H1 (cell line): Measurements from ENCODE around the gene CLTCL1. TPM values are rescaled to one million over a fixed set of nuclear protein-coding genes. Genes with fewer than 3 reads are reported as not detected.

Source experiments
- CTCF ChIA-PET: fragments of 300-600 bp; sonication (Branson Sonifier 250); formaldehyde crosslinking; loops from one replicate; lab custom pipeline; 2021; ENCODE audit not compliant: partially characterized antibody; lab: Charles Lee
- POLR2A ChIA-PET: fragments of 300-600 bp; sonication (Branson Sonifier 250); formaldehyde crosslinking; loops from one replicate; lab custom pipeline; 2021; ENCODE audit warnings: inconsistent platforms; ENCODE audit not compliant: partially characterized antibody; lab: Charles Lee
- DNase-seq, 2 experiments: peaks; one replicate each; pipeline versions ENCODE4 v3.0.0 to v3.0.0-alpha.2; 2010 to 2022; ENCODE audit warnings: low spot score in 2 of 2, low read depth in 1 of 2, mixed read lengths in 1 of 2
- FAIRE-seq: peaks from 2 replicates; lab custom pipeline; 2011; peaks lifted over from hg19 to GRCh38; lab: Jason Lieb, UNC
- H2AFZ ChIP-seq: 2 replicates; pipeline ENCODE4 v1.8.1; 2012; ENCODE audit warnings: low read length, inconsistent platforms
- H2AK5ac ChIP-seq: 2 replicates; pipeline ENCODE4 v1.6.1; 2013; ENCODE audit warnings: low read depth, low read length
- H2BK120ac ChIP-seq: replicated peaks from 2 replicates; pipeline ENCODE3; 2013; ENCODE audit warnings: low read depth, low read length, inconsistent platforms
- H2BK12ac ChIP-seq: 2 replicates; pipeline ENCODE4 v1.6.1; 2013; ENCODE audit warnings: low read depth, low read length
- H2BK15ac ChIP-seq: 2 replicates; pipeline ENCODE4 v1.6.1; 2013; ENCODE audit warnings: low read length
- H2BK20ac ChIP-seq: 2 replicates; pipeline ENCODE4 v1.6.1; 2013; ENCODE audit warnings: low read length
- H2BK5ac ChIP-seq: 2 replicates; pipeline ENCODE4 v1.6.1; 2013; ENCODE audit warnings: low read depth, low read length
- H3K14ac ChIP-seq: 2 replicates; pipeline ENCODE4 v1.6.1; 2013; ENCODE audit warnings: inconsistent platforms; ENCODE audit not compliant: insufficient read length
- H3K18ac ChIP-seq: 2 replicates; pipeline ENCODE4 v1.6.1; 2013; ENCODE audit warnings: low read length; ENCODE audit errors: extremely low read depth
- H3K23ac ChIP-seq: 2 replicates; pipeline ENCODE4 v1.6.1; 2013; ENCODE audit warnings: inconsistent platforms; ENCODE audit not compliant: insufficient read length
- H3K23me2 ChIP-seq: 2 replicates; pipeline ENCODE4 v1.6.1; 2013; ENCODE audit warnings: low read depth, low read length
- H3K27ac ChIP-seq: 2 replicates; pipeline ENCODE4 v1.6.1; 2011; ENCODE audit warnings: low read depth, low read length, inconsistent platforms
- H3K27me3 ChIP-seq, 4 experiments: replicated peaks in 1 of 4; 1 replicate in 1 of 4; 2 replicates in 3 of 4; pipeline versions ENCODE4 v1.6.1 to v1.8.1; 2011 to 2013; ENCODE audit warnings: low read length in 3 of 4, mild to moderate bottlenecking in 3 of 4, inconsistent platforms in 2 of 4, mixed read lengths in 2 of 4, moderate library complexity in 1 of 4; ENCODE audit not compliant: control insufficient read depth in 3 of 4, insufficient read depth in 3 of 4; ENCODE audit errors: extremely low read depth in 1 of 4
- H3K36me3 ChIP-seq, 4 experiments: 2 replicates each; pipeline versions ENCODE4 v1.6.1 to v1.8.1; 2011 to 2013; ENCODE audit warnings: mild to moderate bottlenecking in 4 of 4, low read length in 3 of 4, moderate library complexity in 2 of 4, control low read depth in 1 of 4, inconsistent platforms in 1 of 4; ENCODE audit not compliant: insufficient read depth in 4 of 4, control insufficient read depth in 2 of 4
- H3K4ac ChIP-seq: replicated peaks from 2 replicates; pipeline ENCODE3; 2013; ENCODE audit warnings: low read length, low read depth, mixed read lengths, inconsistent platforms; ENCODE audit not compliant: insufficient read length
- H3K4me1 ChIP-seq, 4 experiments: replicated peaks in 1 of 4; 1 replicate in 1 of 4; 2 replicates in 3 of 4; pipeline versions ENCODE4 v1.6.1 to v1.8.1; 2011 to 2013; ENCODE audit warnings: low read length in 3 of 4, inconsistent platforms in 2 of 4, mixed read lengths in 1 of 4; ENCODE audit not compliant: insufficient read depth in 4 of 4, control insufficient read depth in 3 of 4
- H3K4me2 ChIP-seq, 2 experiments: 2 replicates each; pipeline versions ENCODE4 v1.6.1 to v1.8.1; 2011 to 2013; ENCODE audit warnings: low read depth in 2 of 2, low read length in 2 of 2, control low read depth in 1 of 2, inconsistent platforms in 1 of 2, mild to moderate bottlenecking in 1 of 2; ENCODE audit not compliant: insufficient read depth in 1 of 2
- H3K4me3 ChIP-seq, 4 experiments: fragments of 200-600, 300-600 bp in 1 of 4; sonication (generic), shearing (Covaris generic), sonication (Bioruptor Twin) in 1 of 4; 2 replicates each; pipeline versions ENCODE4 v1.5.1 to v1.8.1; 2011 to 2016; ENCODE audit warnings: low read length in 4 of 4, low read depth in 3 of 4, control low read depth in 2 of 4, inconsistent platforms in 2 of 4, mild to moderate bottlenecking in 2 of 4, mixed read lengths in 1 of 4, moderate library complexity in 1 of 4; ENCODE audit not compliant: insufficient read depth in 2 of 4; ENCODE audit errors: extremely low read depth in 1 of 4
- H3K56ac ChIP-seq: replicated peaks from 2 replicates; pipeline ENCODE3; 2013; ENCODE audit warnings: low read depth, mild to moderate bottlenecking, mixed read lengths, low read length, inconsistent platforms; ENCODE audit not compliant: insufficient read length
- H3K79me1 ChIP-seq: 2 replicates; pipeline ENCODE4 v1.6.1; 2013; ENCODE audit warnings: low read depth, low read length, control low read depth
- H3K79me2 ChIP-seq, 2 experiments: 2 replicates each; pipeline versions ENCODE4 v1.6.1 to v1.8.1; 2012 to 2013; ENCODE audit warnings: low read length in 2 of 2, mild to moderate bottlenecking in 2 of 2, inconsistent platforms in 1 of 2; ENCODE audit not compliant: insufficient read depth in 2 of 2, control insufficient read depth in 1 of 2
- H3K9ac ChIP-seq, 4 experiments: replicated peaks in 1 of 4; 1 replicate in 1 of 4; 2 replicates in 3 of 4; pipeline versions ENCODE4 v1.6.1 to v1.8.1; 2011 to 2013; ENCODE audit warnings: low read depth in 3 of 4, low read length in 3 of 4, control low read depth in 2 of 4, mild to moderate bottlenecking in 2 of 4, moderate library complexity in 2 of 4, inconsistent platforms in 1 of 4; ENCODE audit errors: extremely low read depth in 1 of 4
- H3K9me3 ChIP-seq, 2 experiments: 2 replicates each; pipeline versions ENCODE4 v1.6.1 to v1.8.1; 2012 to 2013; ENCODE audit warnings: mild to moderate bottlenecking in 2 of 2, moderate library complexity in 2 of 2, control low read depth in 1 of 2, inconsistent platforms in 1 of 2, low read depth in 1 of 2, low read length in 1 of 2, mixed read lengths in 1 of 2; ENCODE audit not compliant: insufficient read depth in 2 of 2
- H4K20me1 ChIP-seq, 2 experiments: replicated peaks in 1 of 2; 2 replicates each; pipeline versions ENCODE3 to v1.8.1; 2011 to 2013; ENCODE audit warnings: inconsistent platforms in 2 of 2, low read length in 2 of 2, mild to moderate bottlenecking in 1 of 2; ENCODE audit not compliant: insufficient read depth in 2 of 2, control insufficient read depth in 1 of 2
- H4K5ac ChIP-seq: 2 replicates; pipeline ENCODE4 v1.6.1; 2013; ENCODE audit warnings: low read length, low read depth, mixed read lengths, inconsistent platforms; ENCODE audit not compliant: insufficient read length
- H4K8ac ChIP-seq: 2 replicates; pipeline ENCODE4 v1.8.0; 2013; ENCODE audit warnings: mild to moderate bottlenecking, moderate library complexity, low read length, inconsistent platforms; ENCODE audit not compliant: insufficient read depth; ENCODE audit errors: extremely low read depth
- H4K91ac ChIP-seq: replicated peaks from 2 replicates; pipeline ENCODE3; 2013; ENCODE audit warnings: low read length, mixed read lengths, inconsistent platforms; ENCODE audit not compliant: insufficient read length
- KDM4A ChIP-seq: IDR thresholded peaks from one replicate; pipeline ENCODE4 v1.7.1; 2012; ENCODE audit warnings: low read depth, mild to moderate bottlenecking, moderate library complexity, low read length, inconsistent platforms; ENCODE audit not compliant: severe bottlenecking
- NANOG ChIP-seq: IDR thresholded peaks from 2 replicates; pipeline ENCODE4 v1.6.1; 2011; ENCODE audit warnings: low read length, low read depth, mild to moderate bottlenecking, inconsistent platforms; ENCODE audit not compliant: insufficient read depth, poor library complexity, severe bottlenecking
- POLR2AphosphoS5 ChIP-seq: IDR thresholded peaks from 2 replicates; pipeline ENCODE4 v1.6.1; 2011; ENCODE audit warnings: low read depth, low read length
- TAF7 ChIP-seq: optimal IDR thresholded peaks from 2 replicates; pipeline ENCODE3; 2011; ENCODE audit warnings: low read depth, mild to moderate bottlenecking, inconsistent platforms, low read length, moderate library complexity, borderline replicate concordance
- YY1 ChIP-seq: IDR thresholded peaks from 2 replicates; pipeline ENCODE4 v1.6.1; 2011; ENCODE audit warnings: low read depth, mild to moderate bottlenecking, low read length
- WGBS, 2 experiments: shearing (Covaris generic) in 1 of 2; methylation state at CpG; one replicate each; pipeline versions ENCODE4 v1.1.6 to v1.1.7; 2013 to 2015; ENCODE audit warnings: low lambda C conversion rate in 2 of 2, mixed read lengths in 2 of 2, inconsistent platforms in 1 of 2, low coverage in 1 of 2, missing lambda C conversion rate in 1 of 2; ENCODE audit not compliant: insufficient replicate concordance in 2 of 2, insufficient coverage in 1 of 2, insufficient read length in 1 of 2; ENCODE audit errors: extremely low coverage in 1 of 2, missing lambda C conversion rate in 1 of 2; 5-methylcytosine and 5-hydroxymethylcytosine counted together
- polyA plus RNA-seq, 7 experiments: library from polyadenylated mRNA; depleted of rRNA in 3 of 7; stranded (reverse) in 5 of 7; unstranded in 2 of 7; fragments of >200 nt in 5 of 7; fragments of 200-250 nt in 2 of 7; gene quantifications; 1 replicate in 5 of 7; 2 replicates in 1 of 7; 4 replicates in 1 of 7; pipeline versions ENCODE4 v1.2.1 to v1.2.3, GENCODE V29; 2011 to 2013; ENCODE audit warnings: missing spikeins in 2 of 7, mixed read lengths in 2 of 7
- total RNA-seq: library from RNA; stranded (reverse); fragmentation: NEBNext Ultra II Directional; extraction: Animal tissue kit (Norgen Biotek cat#: 25700); gene quantifications from 2 replicates; pipeline ENCODE4 v1.2.1, GENCODE V29; 2021

Gene CLTCL1
- total and polyA plus RNA-seq, 2 of the 8 experiments (the other 6 are each of a cell fraction or from before 2014, with no cell fraction given), result 12.4 to 17.0 TPM

GRCh38 chr22:19138217-19139000 lies 153.1 kb downstream of the CLTCL1 start:
- no peak for DNase-seq
- no peak overlapping the region for H4K5ac ChIP-seq
- H2AK5ac ChIP-seq, result no peak overlapping the region
- no peak overlapping the region for H3K4me2 ChIP-seq
- H3K4me1 ChIP-seq, result no peaks in the 10 kb centered on the region
- 94% methylated on average over 15 of the region's 15 CpGs; no CpG with 5 or more reads in 1 of the 2 experiments for WGBS, 2 experiments
- peaks cover 0 to 3% of the 10 kb centered on the region in 2 experiments; a peak in 1 of 4 replicates for H3K79me2 ChIP-seq
- no peak overlapping the region for H3K4ac ChIP-seq
- no peak overlapping the region for H3K27ac ChIP-seq
- no peak overlapping the region for H3K4me3 ChIP-seq
- H3K56ac ChIP-seq, result no peak overlapping the region
- H2AFZ ChIP-seq, result no peak overlapping the region
- H3K14ac ChIP-seq, result no peak overlapping the region
- H3K79me1 ChIP-seq, result no peaks in the 10 kb centered on the region; the same call in 1 of the 2 replicates
- H3K23me2 ChIP-seq, result no peaks in the 10 kb centered on the region
- CTCF ChIA-PET, result interaction anchor here (1.0 to 2.0 kb wide), 2 partner anchors 12 to 20 kb away, joined by 3 to 6 read pairs; no protein-coding TSS in a partner anchor
- no peak overlapping the region for H3K18ac ChIP-seq
- peaks cover 2 to 3% of the 10 kb centered on the region in 2 experiments for H4K20me1 ChIP-seq
- H2BK20ac ChIP-seq, result no peak overlapping the region
- no peak overlapping the region for H4K8ac ChIP-seq
- FAIRE-seq, result no peak
- no peaks in the 10 kb centered on the region for H3K9me3 ChIP-seq
- no peak overlapping the region for H4K91ac ChIP-seq
- POLR2A ChIA-PET, result interaction anchor here (1.0 kb wide), 1 partner anchor 10 kb away, joined by 3 read pairs; no protein-coding TSS in a partner anchor
- peaks cover 10 to 38% (median 32%) of the 10 kb centered on the region in 4 experiments; a peak in 6 of 8 replicates for H3K36me3 ChIP-seq
- H3K23ac ChIP-seq, result no peak overlapping the region
- no peaks in the 10 kb centered on the region for H3K27me3 ChIP-seq
- H2BK5ac ChIP-seq, result no peak overlapping the region
- TF ChIP-seq YY1, result no peak
- no peak for TF ChIP-seq TAF7
- no peak for TF ChIP-seq POLR2AphosphoS5
- no peak for TF ChIP-seq KDM4A
- no peak for TF ChIP-seq NANOG
- H2BK12ac ChIP-seq, result no peak overlapping the region
- no peak overlapping the region for H3K9ac ChIP-seq
- no peak overlapping the region for H2BK15ac ChIP-seq
- H2BK120ac ChIP-seq, result no peak overlapping the region
